K562 (cell line): ENCODE results near the gene KCNK7. TPM values are rescaled to one million over a fixed set of nuclear protein-coding genes. Genes with fewer than 3 reads are reported as not detected.

Experiments used
- ATAC-seq: fragments of 200-7000 bp; cut with Tn5 transposase; 3 replicates; pipeline ENCODE4 v1.9.1; 2020; ENCODE audit warnings: moderate library complexity
- BruUV-seq: library from RNA; stranded (reverse); fragments of 400-500 nt; replicated peaks from 2 replicates; lab custom pipeline; 2021; lab: Mats Ljungman, UMichigan
- CTCF ChIA-PET: fragments of 300-600 bp; formaldehyde crosslinking; extraction: SDS; loops from one replicate; lab custom pipeline; 2021; ENCODE audit warnings: low intra/inter-chr PET ratio; lab: Yijun Ruan, JAX
- POLR2A ChIA-PET: fragments of 300-600, 350-650 bp; sonication (Branson Sonifier 250); formaldehyde crosslinking; extraction: SDS; loops from one replicate; lab custom pipeline; 2021; ENCODE audit warnings: antibody characterized with exemption, inconsistent platforms; lab: Yijun Ruan, JAX
- DNase-seq, 4 experiments: peaks; one replicate each; pipeline versions ENCODE4 v3.0.0 to v3.0.0-alpha.2; 2011 to 2018; ENCODE audit warnings: low spot score in 3 of 4, mixed read lengths in 3 of 4; ENCODE audit errors: extremely low read depth in 1 of 4
- FAIRE-seq: peaks from 2 replicates; lab custom pipeline; 2011; peaks lifted over from hg19 to GRCh38; lab: Jason Lieb, UNC
- H2AFZ ChIP-seq: 2 replicates; pipeline ENCODE4 v1.6.0; 2011; ENCODE audit warnings: low read depth, low read length, control low read depth, inconsistent platforms
- H3K27ac ChIP-seq: fragments of 200-600 bp; 3 replicates; pipeline ENCODE4 v1.8.0; 2011; ENCODE audit warnings: low read depth, mild to moderate bottlenecking, control low read depth, inconsistent platforms, low read length, moderate library complexity, mixed read lengths; ENCODE audit errors: extremely low read depth
- H3K27me3 ChIP-seq, 2 experiments: fragments of 300-600 bp in 1 of 2; 2 replicates in 1 of 2; 3 replicates in 1 of 2; pipeline versions ENCODE4 v1.6.0 to v1.8.0; 2011; ENCODE audit warnings: inconsistent platforms in 2 of 2, low read length in 2 of 2, mild to moderate bottlenecking in 1 of 2, mixed read lengths in 1 of 2, moderate library complexity in 1 of 2; ENCODE audit not compliant: control insufficient read depth in 2 of 2, insufficient read depth in 2 of 2
- H3K36me3 ChIP-seq: fragments of 300-600 bp; 3 replicates; pipeline ENCODE4 v1.8.0; 2011; ENCODE audit warnings: mild to moderate bottlenecking, low read length, inconsistent platforms; ENCODE audit not compliant: control insufficient read depth, insufficient read depth
- H3K4me1 ChIP-seq, 2 experiments: fragments of 200-600 bp in 1 of 2; replicated peaks in 1 of 2; 2 replicates in 1 of 2; 3 replicates in 1 of 2; pipeline versions ENCODE4 v1.5.1 to v1.8.0; 2011; ENCODE audit warnings: inconsistent platforms in 2 of 2, low read length in 2 of 2, mild to moderate bottlenecking in 1 of 2, mixed read lengths in 1 of 2, moderate library complexity in 1 of 2; ENCODE audit not compliant: control insufficient read depth in 2 of 2, insufficient read depth in 2 of 2
- H3K4me2 ChIP-seq: 2 replicates; pipeline ENCODE4 v1.6.1; 2011; ENCODE audit warnings: low read length, control low read depth, inconsistent platforms, mixed read lengths; ENCODE audit not compliant: insufficient read depth
- H3K4me3 ChIP-seq: fragments of 200-600 bp; sonication (generic), shearing (Covaris generic); 2 replicates; pipeline ENCODE4 v1.5.1; 2016; ENCODE audit warnings: control low read depth, inconsistent platforms
- H3K79me2 ChIP-seq: fragments of 200-600 bp; 3 replicates; pipeline ENCODE4 v1.8.0; 2011; ENCODE audit warnings: low read length, inconsistent platforms; ENCODE audit not compliant: control insufficient read depth, insufficient read depth
- H3K9ac ChIP-seq, 2 experiments: 2 replicates each; pipeline versions ENCODE4 v1.6.0 to v1.6.1; 2011; ENCODE audit warnings: low read depth in 2 of 2, low read length in 2 of 2, control low read depth in 1 of 2, inconsistent platforms in 1 of 2, mild to moderate bottlenecking in 1 of 2, mixed read lengths in 1 of 2; ENCODE audit not compliant: insufficient read depth in 1 of 2
- H3K9me1 ChIP-seq: one replicate; pipeline ENCODE4 v1.6.0; 2011; ENCODE audit warnings: inconsistent platforms, mild to moderate bottlenecking, low read length, moderate library complexity; ENCODE audit not compliant: control insufficient read depth, insufficient read depth
- H3K9me3 ChIP-seq: replicated peaks from 2 replicates; pipeline ENCODE4 v1.5.1; 2011; ENCODE audit warnings: low read depth, low read length, inconsistent platforms; ENCODE audit not compliant: control insufficient read depth, insufficient read depth
- H4K20me1 ChIP-seq: replicated peaks from 2 replicates; pipeline ENCODE4 v1.6.1; 2011; ENCODE audit warnings: low read length, inconsistent platforms, mixed read lengths; ENCODE audit not compliant: control insufficient read depth, insufficient read depth
- HOXB6 ChIP-seq: fragments of 250-450 bp; sonication (Bioruptor Pico); IDR thresholded peaks from 2 replicates; pipeline ENCODE4 v1.5.1; 2022; ENCODE audit warnings: mild to moderate bottlenecking, borderline replicate concordance
- IFI16 ChIP-seq: fragments of 250-450 bp; sonication (Bioruptor Pico); IDR thresholded peaks from 2 replicates; pipeline ENCODE4 v2.1.2; 2022; ENCODE audit warnings: mild to moderate bottlenecking, inconsistent platforms
- PCBP2 ChIP-seq: fragments of 200-400 bp; formaldehyde crosslinking; IDR thresholded peaks from 2 replicates; pipeline ENCODE4 v1.6.1; 2018; ENCODE audit warnings: low read length, low read depth, mild to moderate bottlenecking, moderate library complexity; ENCODE audit not compliant: poor library complexity, severe bottlenecking
- SMAD1 ChIP-seq: fragments of 150-350 bp; IDR thresholded peaks from 2 replicates; pipeline ENCODE4 v1.6.1; 2014; ENCODE audit warnings: low read length, low read depth; ENCODE audit not compliant: partially characterized antibody
- VEZF1 ChIP-seq: fragments of 200-800 bp; sonication (Bioruptor generic); IDR thresholded peaks from 2 replicates; pipeline ENCODE4 v1.6.1; 2017; ENCODE audit warnings: missing genetic modification characterization, missing compliant biosample characterization
- ZNF239 ChIP-seq: fragments of 250-450 bp; sonication (Bioruptor Pico); IDR thresholded peaks from 2 replicates; pipeline ENCODE4 v1.4.0; 2020; ENCODE audit warnings: mild to moderate bottlenecking
- WGBS: fragments of 100-300 bp; shearing (Covaris generic); methylation state at CpG from one replicate; pipeline ENCODE4 v1.1.6; 2016; ENCODE audit warnings: low coverage, mixed read lengths; ENCODE audit not compliant: insufficient coverage; ENCODE audit errors: missing lambda C conversion rate; 5-methylcytosine and 5-hydroxymethylcytosine counted together
- in situ Hi-C: fragments of 300-500 bp; cut with MboI; formaldehyde crosslinking; loops from 4 replicates; pipeline ENCODE4 v1.15.0; 2018; ENCODE audit warnings: inconsistent platforms, mixed read lengths
- intact Hi-C: fragments of 100-400 bp; cut with micrococcal nuclease; formaldehyde crosslinking; loops from 2 replicates; pipeline ENCODE4 v1.14.2; 2022
- polyA plus RNA-seq, 8 experiments: library from polyadenylated mRNA; depleted of rRNA in 4 of 8; stranded (reverse) in 5 of 8; unstranded in 3 of 8; fragments of >200 nt; fragmentation: Nextera tagmentation in 2 of 8; fragmentation: Illumina TruSeq in 1 of 8; extraction: Ambion mirVana in 2 of 8; extraction: Trizol in 1 of 8; gene quantifications; 2 replicates each; pipeline versions ENCODE4 v1.2.1 to v1.2.3, GENCODE V29; 2011 to 2014; ENCODE audit warnings: inconsistent platforms in 1 of 8, missing spikeins in 1 of 8
- total RNA-seq, 7 experiments: library from RNA; depleted of rRNA in 6 of 7; stranded (reverse); fragments of >200 nt in 6 of 7; fragmentation: Illumina TruSeq in 2 of 7; extraction: Trizol in 2 of 7; gene quantifications; 2 replicates each; pipeline versions ENCODE4 v1.2.1 to v1.2.3, GENCODE V29; 2011 to 2021; ENCODE audit warnings: low replicate concordance in 1 of 7

KCNK7 gene
- total and polyA plus RNA-seq, 9 of the 15 experiments (the other 6 are each of a cell fraction or from before 2014, with no cell fraction given), result 0.07 to 0.40 TPM; not detected in 7

- Histone ChIP-seq H3K36me3 (peaks cover 53% of the 10 kb centered on the region; the same call in 2 of the 3 replicates), H3K4me1 (peaks cover 22 to 63% of the 10 kb centered on the region in 2 experiments), H3K27ac (no peak overlapping the region), H3K9me1 (peaks cover 3% of the 10 kb centered on the region), H3K4me2 (no peak overlapping the region), H3K27me3 (no peaks in the 10 kb centered on the region), H2AFZ (no peak overlapping the region), H4K20me1 (no peaks in the 10 kb centered on the region), H3K4me3 (no peak overlapping the region), H3K79me2 (peaks cover 40% of the 10 kb centered on the region), H3K9ac (peak overlapping the region in 1 of 2 experiments; percentile 86; a peak in 1 of 4 replicates), H3K9me3 (no peaks in the 10 kb centered on the region)
- ChIA-PET POLR2A (interaction anchor here (0.6 to 1.4 kb wide), 8 partner anchors 16 to 569 kb away, joined by 3 to 5 read pairs (median 4); no protein-coding TSS in a partner anchor), CTCF (no interaction called here)
- TF ChIP-seq HOXB6 (CRISPR knock-in tag) (no peak), IFI16 (no peak), PCBP2 (no peak), SMAD1 (no peak), ZNF239 (no peak), VEZF1 (no peak)
- intact Hi-C loops, result no loop called here
- no TSS peak for BruUV-seq
- no peak for DNase-seq
- in situ Hi-C loops, result no loop called here
- 74% methylated on average over 6 of the region's 6 CpGs for WGBS
- ATAC-seq, result no peak
- no peak for FAIRE-seq
Observed at GRCh38 chr11:65610404-65610803, 14.8 kb upstream of the KCNK7 start.
